Left ventricle myocardium superior (tissue), 1 donor: ENCODE results near the gene VMAC. TPM values are rescaled to one million over a fixed set of nuclear protein-coding genes. Genes with fewer than 3 reads are reported as not detected.

Source experiments
- ATAC-seq: fragments of 200-7000 bp; cut with Tn5 transposase; one replicate; pipeline ENCODE4 v1.9.1; 2020; ENCODE audit warnings: mild to moderate bottlenecking, moderate library complexity
- DNase-seq: peaks from one replicate; pipeline ENCODE4 v3.0.0-alpha.2; 2020
- intact Hi-C: fragments of 100-400 bp; cut with micrococcal nuclease; formaldehyde crosslinking; loops from one replicate; pipeline ENCODE4 v1.11.0; 2022
- total RNA-seq: library from RNA; stranded (reverse); fragmentation: NEBNext Ultra II Directional; extraction: Animal tissue kit (Norgen Biotek cat#: 25700); gene quantifications from one replicate; pipeline ENCODE4 v1.2.1, GENCODE V29; 2021
- donor health status: DM: no; HTN: yes; CAD: no; lungs with severe emphysema.

VMAC gene
- total RNA-seq, 1 donor from 2014 or later, result 2.2 TPM

DNA sequence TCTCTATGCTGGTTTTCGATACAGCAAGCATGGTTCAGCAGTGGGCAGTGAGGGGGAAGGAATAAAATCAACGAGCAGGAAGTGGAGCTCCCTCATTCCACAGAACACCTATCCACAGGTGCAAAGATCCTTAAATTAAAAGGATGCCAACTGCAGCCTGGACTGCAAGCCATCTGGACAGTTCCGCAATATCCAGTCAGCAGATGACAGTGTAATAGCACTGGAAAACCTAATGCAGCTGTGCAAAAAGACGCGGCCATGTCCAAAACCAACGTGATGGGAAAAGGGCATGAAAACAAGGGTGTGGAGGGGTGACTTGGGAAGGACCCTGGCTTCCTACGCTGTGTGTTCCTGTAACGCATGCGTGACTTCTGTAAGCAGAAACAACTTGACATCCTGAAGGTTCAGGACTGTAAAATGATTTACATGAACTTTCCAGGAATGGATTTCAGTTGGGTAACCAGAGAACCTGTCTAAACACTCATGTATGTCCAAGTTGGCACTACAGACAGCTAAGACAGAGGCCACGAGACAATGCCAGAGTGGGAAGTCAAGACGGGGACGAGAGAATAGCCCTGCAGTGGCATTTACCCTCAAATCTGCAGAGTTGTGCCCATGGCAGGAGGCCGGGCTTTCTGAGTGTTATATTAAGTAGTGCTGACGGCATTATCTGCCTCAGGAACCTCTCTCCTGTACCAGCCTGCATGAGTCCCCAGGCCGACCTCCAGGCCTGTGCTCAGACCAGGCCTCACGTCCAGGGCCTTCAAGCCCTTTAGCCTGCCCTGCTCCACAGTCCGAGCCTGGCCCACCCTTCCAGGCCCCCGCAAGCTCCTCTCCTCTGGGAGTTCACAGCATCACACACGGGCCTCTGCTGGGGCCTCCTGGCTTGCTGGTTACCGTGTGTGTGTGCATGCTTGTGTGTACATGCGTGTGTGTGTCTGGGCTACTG, 35.9 kb downstream of the VMAC start:
- intact Hi-C loops, result no loop called here
- DNase-seq (no peak), ATAC-seq (peak; percentile 61)

DNA sequence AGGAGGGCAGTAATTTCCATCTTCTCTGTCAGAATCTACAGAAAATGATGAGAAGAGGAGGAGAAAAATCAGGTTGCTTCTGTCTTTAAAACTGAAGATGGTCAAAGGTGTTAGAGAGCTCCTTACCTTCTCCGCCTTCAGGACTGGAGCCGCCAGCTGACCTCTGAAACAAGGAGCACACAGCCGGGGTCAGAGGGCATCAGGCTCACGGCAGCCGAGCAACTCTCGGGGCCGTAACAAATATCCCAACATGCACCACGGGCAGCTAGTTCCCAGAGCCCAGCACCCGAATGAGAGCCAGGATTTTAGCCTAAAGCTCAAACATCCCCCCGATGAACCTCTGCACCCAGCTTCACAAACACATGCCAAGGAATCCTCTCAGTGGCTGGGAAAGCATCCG, 37.0 kb downstream of the VMAC start:
- intact Hi-C loops, result no loop called here
- DNase-seq, result no peak
- ATAC-seq, result no peak

DNA sequence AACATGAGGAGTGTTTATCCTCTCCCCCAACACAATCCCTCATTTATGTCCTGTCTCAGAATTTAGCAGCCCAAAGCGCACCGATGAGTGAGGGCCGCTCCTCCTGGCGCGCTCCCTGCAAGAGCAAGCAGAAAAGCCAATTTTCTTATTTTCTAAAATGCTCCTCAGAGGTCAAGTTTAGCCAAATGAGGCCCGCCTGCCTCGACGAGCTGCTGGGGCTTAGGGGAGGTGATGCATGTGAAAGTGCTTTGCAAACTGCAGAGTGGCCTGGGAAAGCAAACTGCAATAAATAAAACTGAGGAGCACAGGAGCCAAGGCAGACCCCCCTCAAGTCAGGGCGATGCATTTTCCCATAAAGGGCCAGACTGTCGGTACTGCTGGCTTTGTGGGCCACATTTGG, 38.4 kb downstream of the VMAC start:
- ATAC-seq, result no peak
- intact Hi-C loops, result no loop called here

DNA sequence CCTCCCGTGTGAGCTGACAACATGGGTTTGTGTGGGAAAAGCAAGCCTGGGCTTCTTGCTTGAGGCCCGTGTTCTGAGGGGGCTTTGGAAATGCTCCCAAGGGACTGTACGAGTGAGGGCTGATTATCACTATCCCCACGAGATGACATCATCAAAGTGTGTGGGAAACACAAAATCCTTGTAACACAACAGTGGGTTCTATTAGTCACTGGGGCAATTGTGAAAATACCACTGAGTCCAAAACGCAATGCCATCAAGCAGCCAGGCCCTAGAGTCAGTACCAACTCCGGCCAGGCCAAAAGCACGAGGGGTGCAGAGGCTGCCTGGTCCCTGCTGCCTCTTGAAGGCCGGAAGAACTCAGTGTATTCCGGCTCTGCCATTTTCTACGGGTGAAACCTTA, 39.0 kb downstream of the VMAC start:
- intact Hi-C loops, result no loop called here
- ATAC-seq (no peak), DNase-seq (peak; percentile 18)

More for the DNA sequence above, 38.4 kb downstream of the VMAC start:
- DNase-seq, result peak; percentile 28

DNA sequence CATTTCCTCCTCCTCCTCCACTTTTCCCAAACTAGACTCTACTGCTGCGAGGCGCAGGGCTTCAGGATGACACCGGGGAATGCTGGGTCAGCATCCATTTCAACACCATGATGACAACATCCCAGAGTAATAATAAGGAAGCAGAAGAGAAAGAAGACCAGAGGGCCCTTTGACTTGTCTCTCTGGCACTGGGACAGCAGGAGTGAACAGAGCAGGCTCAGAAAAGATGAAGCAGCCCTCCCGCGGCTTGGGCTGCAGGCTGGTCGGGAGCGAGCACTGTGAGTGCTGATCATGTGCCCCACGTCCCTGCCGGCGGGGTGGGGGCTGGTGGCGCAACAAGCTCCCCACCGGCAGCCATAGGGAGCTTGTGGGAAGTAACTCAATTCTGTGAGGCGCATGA, 42.8 kb downstream of the VMAC start:
- intact Hi-C loops, result no loop called here
- peak; percentile 56 for ATAC-seq
- DNase-seq, result peak; percentile 80

DNA sequence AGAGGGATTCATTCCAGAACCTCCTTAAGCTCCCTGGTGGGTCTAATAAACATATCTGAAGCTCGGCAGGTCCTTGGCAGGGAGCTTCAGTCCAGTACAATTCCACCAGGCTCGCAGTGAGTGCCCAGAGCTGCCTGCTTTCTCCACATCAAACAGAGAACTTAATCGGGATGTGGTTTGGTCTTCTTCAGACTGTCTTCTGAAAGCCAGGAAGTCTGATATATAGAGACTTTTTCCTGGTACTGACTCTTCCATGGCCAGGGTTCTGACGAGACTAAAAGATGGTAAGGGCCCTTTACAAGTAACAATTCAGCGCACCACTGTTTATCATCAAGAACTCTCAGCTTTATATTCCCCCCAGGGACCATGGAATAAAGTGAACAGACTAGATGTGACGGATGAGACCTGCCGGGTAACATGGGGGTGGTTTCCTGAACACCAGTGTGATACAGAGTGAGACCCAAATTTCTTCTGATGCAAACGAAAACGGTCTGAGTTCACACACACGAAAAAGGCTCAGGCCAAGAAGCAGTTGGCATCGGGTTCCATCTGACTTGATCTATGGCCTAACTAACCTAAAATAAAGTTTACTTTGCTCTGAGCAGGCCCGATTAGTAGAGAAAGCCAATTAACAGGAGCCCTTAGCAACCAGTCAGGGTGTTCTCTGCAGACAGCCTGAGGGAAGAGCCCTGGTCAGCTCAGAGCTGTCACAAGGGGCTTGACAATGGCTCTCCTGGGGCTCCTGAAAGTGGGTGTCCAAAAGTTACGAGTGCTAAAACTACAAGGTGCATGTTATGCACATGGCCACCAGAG, 44.3 kb downstream of the VMAC start:
- ATAC-seq (peak; percentile 21), DNase-seq (no peak)
- intact Hi-C loops, result no loop called here

DNA sequence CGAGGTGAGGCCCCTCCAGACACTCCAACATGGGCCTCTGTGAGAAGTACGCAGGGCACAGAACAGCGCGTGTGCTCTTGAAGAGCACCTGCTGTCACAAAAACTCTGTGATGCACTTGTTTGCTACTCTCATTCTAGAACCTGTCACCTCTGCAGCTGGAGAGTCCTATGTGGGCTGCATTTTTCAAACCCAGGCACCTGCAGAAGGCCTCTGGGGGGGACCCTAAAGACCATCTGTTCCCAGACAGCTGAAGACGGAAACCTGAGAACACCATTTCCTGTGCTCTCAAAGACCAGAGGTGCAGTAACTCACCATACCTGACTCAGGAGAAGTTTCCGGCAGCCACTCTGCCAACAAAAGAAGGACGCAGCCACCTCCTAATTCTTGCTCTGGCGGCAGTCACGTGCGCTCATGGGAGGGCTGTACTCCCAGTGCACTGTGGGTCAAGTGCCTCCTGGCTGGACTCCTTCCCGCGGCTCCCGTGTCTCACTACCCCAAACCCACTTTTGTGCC, 45.2 kb downstream of the VMAC start:
- intact Hi-C loops, result no loop called here
- DNase-seq (peak; percentile 79), ATAC-seq (peak; percentile 48)

DNA sequence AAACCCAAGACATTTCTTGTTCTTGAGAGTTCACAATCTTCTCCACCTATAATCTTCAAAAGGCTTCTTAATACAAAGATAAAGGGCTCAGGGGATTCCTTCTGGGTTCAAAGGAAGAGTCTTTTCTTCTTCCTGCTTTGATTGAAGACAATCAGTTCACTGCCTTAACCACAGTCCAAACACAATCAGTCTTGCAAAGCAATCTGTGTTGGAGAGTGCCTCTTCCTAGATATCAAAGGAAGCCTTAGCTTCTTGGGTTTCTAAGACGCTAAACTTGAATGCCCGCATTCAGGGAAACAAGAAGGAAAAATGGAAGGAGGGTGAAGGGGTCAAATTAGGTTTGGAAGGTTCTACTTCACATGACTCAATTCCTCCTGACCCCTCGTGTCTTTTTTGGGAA, 46.1 kb downstream of the VMAC start:
- DNase-seq (no peak), ATAC-seq (no peak)
- intact Hi-C loops, result no loop called here

DNA sequence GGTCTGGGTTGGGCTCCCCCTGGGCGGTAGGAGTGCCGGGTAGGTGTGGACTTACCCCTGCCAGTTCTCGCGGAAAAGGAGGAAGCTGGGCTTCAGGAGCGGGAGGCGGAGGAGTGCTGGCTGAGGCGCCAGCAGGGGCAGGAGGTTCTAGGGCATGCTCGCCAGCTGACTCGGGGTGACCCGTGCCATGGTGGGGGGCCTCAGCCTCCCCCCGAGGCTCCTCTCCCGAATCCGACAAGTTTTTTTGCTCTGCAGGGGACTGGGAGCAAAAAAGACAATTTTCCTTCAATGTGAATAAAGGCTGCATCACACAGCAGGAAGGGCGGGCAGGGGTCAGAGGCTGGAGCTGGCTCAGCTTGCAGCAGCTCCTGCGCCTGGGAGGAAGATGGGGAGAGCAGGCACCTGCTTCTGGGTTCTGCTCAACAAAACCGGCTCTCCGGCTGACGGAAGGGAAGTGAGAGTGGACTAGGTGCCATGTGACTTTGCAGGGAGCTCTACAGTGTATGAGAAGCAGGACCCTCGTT, 46.7 kb downstream of the VMAC start:
- DNase-seq (no peak), ATAC-seq (peak; percentile 4)
- intact Hi-C loops, result no loop called here

DNA sequence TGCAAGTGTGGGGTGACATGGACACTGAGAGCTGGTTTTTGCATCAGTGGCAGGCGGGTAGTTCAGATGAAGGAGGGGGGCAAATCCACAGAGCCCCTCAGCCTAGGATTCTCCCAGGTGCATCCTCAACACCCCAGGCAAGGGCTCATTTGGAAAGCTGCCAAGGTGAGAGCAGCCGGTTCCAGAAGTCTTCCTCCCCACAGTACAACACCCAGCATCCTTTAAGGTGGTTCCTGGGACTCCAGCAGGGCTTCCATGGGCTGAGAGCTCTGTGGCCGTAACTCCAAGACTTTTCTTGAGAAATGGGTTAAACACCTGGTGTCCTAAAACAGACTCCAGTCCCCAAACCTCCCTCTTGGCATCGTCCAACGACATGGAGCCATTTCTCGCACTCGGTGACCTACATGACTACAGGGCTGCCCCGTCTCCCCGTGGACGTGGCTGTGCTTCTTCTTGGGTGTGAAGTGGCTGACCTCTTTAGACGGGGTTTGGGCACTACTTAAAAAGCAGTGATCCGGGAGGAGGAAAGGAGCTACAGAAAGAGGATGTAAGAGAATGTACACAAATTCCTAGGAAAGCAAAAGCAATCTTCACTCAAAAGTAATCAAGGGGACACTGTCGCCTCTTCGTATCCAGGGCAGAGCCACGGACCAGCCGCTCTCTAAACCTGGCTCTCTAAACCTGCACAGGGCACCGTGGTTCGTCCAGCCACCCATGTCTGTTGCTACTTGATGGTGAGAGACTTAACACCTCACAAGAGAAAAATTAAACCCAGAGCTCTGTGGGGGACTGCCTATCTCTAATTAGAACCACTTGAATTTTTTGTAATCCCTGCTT, 47.7 kb downstream of the VMAC start:
- DNase-seq, result no peak
- intact Hi-C loops, result no loop called here
- no peak for ATAC-seq

DNA sequence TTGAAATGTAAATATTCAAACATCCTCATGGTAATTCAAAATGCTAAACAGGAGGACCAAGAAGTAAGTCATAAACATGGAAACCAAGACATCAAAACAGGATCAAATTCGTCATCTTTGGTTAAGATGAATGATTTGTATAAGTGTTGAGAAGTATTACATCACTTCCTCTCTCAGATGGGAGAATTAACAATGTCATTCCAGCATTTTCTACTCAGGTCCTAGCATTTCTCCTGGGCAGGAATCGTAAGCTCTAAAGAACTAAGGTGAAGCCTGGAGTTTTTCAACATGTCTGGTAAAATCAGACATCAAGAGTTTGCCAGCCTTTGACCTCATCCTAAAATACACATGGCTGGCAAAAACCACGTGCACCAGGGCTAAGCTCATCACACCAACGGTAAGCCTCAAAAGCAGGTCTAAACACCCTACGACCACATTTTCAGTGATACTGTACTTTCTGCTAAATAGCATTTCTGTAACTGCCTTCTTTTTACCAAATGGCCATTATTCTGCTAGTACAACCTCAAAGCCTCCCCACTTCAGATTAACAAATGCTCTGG, 48.4 kb downstream of the VMAC start:
- intact Hi-C loops, result no loop called here
- ATAC-seq, result no peak
- no peak for DNase-seq

DNA sequence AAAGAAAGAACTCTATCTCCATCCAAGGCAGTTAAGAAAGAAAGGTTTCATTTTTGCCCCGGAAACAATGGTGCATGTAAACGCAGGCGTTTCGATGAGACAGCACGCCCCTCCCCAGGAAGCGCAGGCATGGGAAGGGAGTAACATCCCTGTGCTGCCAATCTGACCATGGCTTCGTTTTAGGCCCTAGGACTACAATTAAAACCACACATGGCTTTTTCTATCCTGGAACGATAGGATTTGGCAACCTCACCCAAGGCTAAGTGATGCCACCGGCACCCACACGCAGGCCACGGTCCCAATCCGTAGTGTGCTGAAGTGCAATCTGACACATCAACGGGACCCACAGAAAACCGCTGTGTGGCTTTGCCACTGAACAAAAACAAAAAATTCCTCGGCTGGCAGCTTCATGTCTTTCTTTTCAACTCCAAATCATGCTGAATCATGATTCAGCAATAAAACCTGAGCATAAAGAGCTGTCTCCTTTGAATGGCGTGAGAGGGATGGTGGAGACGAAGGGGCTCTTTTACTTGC, 49.1 kb downstream of the VMAC start:
- DNase-seq (no peak), ATAC-seq (peak; percentile 4)
- intact Hi-C loops, result no loop called here

DNA sequence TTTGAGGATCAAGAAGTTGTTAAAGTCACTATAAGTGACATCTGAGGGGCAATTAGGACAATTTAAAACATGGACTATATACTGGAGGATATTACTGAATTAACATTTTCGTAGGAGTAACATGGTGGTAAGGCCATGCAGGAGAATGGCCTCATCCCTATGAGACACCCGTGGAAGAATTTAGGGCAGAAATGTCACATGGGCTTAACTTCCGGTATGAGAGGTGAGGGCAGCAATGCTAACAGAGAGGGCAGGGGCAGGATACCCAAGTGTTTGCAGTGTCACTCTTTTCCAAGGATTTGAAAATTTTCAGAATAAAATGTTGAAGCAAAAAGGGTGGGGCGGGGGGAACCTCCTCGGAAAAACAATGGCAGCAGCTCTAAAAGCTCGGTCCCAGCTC, 49.6 kb downstream of the VMAC start:
- intact Hi-C loops, result no loop called here
- DNase-seq, result no peak
- no peak for ATAC-seq

DNA sequence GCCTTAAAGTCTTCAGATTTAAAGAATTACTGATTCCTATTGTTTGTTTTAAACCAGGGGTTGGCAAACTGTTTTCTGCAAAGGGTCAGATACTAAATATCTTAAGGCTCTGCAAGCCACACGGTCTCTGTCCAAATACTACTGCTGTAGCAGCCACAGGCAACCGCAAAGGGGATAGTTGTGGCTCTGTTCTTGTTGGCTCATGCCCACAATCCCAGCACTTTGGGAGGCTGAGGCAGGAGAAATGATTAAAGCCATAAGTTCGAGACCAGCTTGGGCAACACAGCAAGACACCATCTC, 50.9 kb downstream of the VMAC start:
- ATAC-seq, result no peak
- intact Hi-C loops, result no loop called here
- no peak for DNase-seq

DNA sequence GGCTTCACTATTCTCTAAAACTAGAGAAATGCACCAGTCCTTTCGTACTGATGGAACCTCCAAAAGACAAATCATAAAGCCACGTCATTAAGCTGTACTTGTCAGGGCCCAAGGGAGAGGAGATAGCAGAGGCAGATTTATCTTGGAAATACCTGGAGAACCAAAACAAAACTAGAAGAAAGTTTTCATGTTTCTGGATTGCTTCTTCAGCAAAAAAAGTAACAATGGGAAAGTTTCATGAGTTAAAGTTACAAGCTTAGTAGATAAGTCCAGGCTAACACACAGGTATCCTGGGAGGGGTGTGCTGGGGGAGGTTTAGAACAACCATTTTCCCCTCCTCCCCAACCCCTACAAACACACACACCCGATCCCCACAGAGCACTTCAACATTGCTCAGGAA, 51.7 kb downstream of the VMAC start:
- intact Hi-C loops, result no loop called here
- DNase-seq, result no peak
- no peak for ATAC-seq

DNA sequence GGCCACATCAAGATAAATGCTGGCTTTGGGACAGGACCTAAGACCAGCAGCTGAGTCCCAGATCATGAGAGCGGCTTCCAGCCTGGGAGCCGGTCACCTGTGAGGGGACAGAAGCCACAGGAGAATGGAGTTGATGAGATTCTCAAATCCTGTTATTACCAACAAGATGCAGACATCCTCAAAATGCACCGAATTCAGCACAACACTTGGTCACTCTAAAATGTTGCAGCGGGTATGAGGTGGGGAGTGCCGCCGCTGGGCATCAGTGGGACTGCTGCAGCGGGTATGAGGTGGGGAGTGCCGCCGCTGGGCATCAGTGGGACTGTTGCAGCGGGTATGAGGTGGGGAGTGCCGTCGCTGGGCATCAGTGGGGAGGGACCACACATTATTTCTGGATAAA, 52.1 kb downstream of the VMAC start:
- ATAC-seq (no peak), DNase-seq (no peak)
- intact Hi-C loops, result no loop called here

DNA sequence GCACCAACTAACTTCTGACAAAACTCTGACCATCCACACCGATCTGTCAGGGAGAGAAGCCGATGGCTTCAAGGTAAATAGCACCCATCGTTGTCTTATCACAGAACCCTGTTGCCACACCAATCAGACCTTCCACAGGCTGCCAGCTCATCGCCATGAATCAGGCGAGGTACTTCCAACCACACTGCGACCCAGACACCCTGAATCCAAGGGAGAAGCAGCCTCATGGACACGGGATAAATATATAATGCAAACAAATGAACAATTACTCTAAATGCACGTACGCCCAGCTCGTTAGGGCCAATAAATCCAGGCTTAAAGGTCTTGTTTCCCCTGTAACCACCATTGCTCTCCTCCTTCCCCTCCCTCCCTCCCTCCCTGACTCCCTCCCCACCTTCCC, 52.5 kb downstream of the VMAC start:
- intact Hi-C loops, result no loop called here
- DNase-seq (no peak), ATAC-seq (no peak)

DNA sequence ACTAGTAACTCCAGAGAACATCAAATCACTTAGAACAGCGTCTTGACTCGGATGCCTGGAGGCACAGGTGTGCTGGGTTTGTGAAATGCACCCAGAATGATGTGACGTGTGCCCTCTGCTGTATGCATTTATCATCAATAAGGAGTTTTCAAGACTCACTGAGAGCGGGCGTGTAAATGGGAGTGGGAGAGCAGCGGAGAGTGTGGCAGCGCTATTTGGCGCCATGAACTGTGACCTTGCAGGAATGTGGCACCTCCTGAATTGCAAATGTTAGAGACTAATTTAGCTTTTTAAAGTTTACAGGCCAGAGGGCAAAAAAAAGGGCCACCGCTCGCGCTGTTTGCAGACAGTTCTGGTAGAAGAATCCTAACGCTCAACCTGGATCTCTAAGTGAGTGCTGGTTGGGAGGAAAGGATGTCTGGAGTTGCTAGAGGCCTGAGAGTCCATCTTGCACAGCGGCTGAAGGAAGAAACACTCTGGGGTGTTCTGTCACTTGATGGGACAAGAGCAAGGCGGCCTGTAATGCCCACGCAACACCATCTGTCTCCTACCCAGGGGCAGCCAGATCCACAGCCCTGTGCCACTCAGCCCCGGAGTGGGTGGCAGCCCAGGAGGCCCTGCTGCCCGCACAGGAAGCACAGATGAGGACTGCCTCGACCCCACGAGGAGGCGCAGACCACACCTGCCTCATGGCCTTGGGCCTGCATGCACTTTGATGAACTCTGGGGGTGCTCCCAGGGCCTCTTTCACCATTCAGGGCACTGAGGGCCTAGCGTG, 53.6 kb downstream of the VMAC start:
- ATAC-seq (no peak), DNase-seq (no peak)
- intact Hi-C loops, result no loop called here
